Thyroid gland (tissue), 4 donors: ENCODE measurements around the gene WDR27.

Experiments used
- POLR2A ChIP-seq, 2 donors: fragments of 450-650 bp; IDR thresholded peaks; one replicate each; pipeline ENCODE4 v1.6.1; 2017; ENCODE audit warnings: antibody characterized with exemption in 2 of 2, mild to moderate bottlenecking in 2 of 2, moderate library complexity in 1 of 2
- TF ChIP-seq, protein P1 (sequence below), 6 experiments: fragments of 200-600 bp in 3 of 6; fragments of 450-650 bp in 3 of 6; sonication (generic) in 3 of 6; IDR thresholded peaks; one replicate each; pipeline ENCODE4 v1.5.1; 2016 to 2019; ENCODE audit warnings: antibody characterized with exemption in 6 of 6, mild to moderate bottlenecking in 2 of 6, inconsistent platforms in 1 of 6, moderate library complexity in 1 of 6

DNA sequence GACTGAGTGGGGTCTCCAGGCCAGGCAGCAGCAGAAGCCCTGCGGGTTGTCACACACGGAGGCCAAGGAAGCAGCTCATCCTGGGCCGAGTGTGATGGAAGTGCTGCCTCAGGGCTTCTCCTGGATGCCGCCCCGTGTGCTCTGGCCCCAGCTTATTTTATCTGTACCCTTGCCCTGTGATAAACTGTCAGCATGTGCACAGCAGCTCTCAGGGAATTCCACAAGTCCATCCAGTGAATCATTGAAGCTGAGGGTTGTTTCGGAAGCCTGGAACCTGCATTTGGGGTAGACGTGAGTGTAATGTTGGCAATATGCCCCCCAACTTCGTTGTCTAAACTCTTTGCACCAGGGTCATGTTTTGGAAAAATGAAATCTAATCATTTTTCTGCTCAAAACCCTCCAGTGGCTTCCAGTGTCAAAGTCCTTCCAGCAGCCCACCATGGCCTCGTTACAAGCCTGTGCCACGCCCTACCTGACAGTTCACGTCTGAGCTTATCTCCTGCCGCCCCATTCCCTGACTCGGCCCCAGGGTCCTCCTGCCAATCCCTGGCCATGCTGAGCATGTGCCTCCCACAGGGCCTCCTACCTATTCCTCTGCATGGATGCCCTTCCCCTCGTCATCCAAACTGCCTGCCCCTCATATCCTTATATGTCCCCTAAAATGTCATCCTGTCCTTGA lies 280.1 kb downstream of the WDR27 start:
- TF ChIP-seq, protein P1, sequence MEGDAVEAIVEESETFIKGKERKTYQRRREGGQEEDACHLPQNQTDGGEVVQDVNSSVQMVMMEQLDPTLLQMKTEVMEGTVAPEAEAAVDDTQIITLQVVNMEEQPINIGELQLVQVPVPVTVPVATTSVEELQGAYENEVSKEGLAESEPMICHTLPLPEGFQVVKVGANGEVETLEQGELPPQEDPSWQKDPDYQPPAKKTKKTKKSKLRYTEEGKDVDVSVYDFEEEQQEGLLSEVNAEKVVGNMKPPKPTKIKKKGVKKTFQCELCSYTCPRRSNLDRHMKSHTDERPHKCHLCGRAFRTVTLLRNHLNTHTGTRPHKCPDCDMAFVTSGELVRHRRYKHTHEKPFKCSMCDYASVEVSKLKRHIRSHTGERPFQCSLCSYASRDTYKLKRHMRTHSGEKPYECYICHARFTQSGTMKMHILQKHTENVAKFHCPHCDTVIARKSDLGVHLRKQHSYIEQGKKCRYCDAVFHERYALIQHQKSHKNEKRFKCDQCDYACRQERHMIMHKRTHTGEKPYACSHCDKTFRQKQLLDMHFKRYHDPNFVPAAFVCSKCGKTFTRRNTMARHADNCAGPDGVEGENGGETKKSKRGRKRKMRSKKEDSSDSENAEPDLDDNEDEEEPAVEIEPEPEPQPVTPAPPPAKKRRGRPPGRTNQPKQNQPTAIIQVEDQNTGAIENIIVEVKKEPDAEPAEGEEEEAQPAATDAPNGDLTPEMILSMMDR (IDR thresholded peaks at IDR 0.05), result no peak
- TF ChIP-seq POLR2A (IDR thresholded peaks at IDR 0.05), result no peak
